ENCODE data around the gene BRD8. TPM values are rescaled to one million over a fixed set of nuclear protein-coding genes. Genes with fewer than 3 reads are reported as not detected.
A peak's percentile ranks its signal among the peaks of the same experiment; 100 is the strongest.

BRD8 gene
- total and polyA plus RNA-seq, 2 donors (not counting 1 experiment from before 2014, with no cell fraction given) = 22.9 to 98.9 TPM

GRCh38 chr5:138102454-138103318 is 75.7 kb downstream of the BRD8 start:
- Histone ChIP-seq H3K4me3 (ENCODE audit: control extremely low read depth in 1 of 5, extremely low read depth in 1 of 5, insufficient read depth in 1 of 5, low read depth in 2 of 5, low read length in 4 of 5) (no peak overlapping the region), H3K27me3 (replicated peaks in 1 of 4; ENCODE audit: control extremely low read depth in 1 of 4, control insufficient read depth in 3 of 4, insufficient read depth in 4 of 4, low read length in 3 of 4) (no peaks in the 10 kb centered on the region), H3K27ac (ENCODE audit: low read length in 2 of 2) (peak overlapping the region in 1 of 2 donors; percentile 32), H3K4me2 (replicated peaks; ENCODE audit: low read depth, low read length, poor library complexity, severe bottlenecking) (peak overlapping the region; percentile 52), H3K9me3 (ENCODE audit: control extremely low read depth in 1 of 3, control insufficient read depth in 2 of 3, insufficient read depth in 1 of 3, low read length in 2 of 3) (no peaks in the 10 kb centered on the region), H3K79me2 (ENCODE audit: control insufficient read depth, insufficient read depth, low read length) (no peaks in the 10 kb centered on the region), H2AFZ (ENCODE audit: insufficient read depth, low read depth, low read length, poor library complexity, severe bottlenecking) (peak overlapping the region; percentile 4), H3K9ac (ENCODE audit: low read length) (no peak overlapping the region), H3K36me3 (replicated peaks in 1 of 2; ENCODE audit: control extremely low read depth in 1 of 2, control insufficient read depth in 1 of 2, extremely low read depth in 1 of 2, insufficient read depth in 2 of 2, low read length in 1 of 2) (no peaks in the 10 kb centered on the region), H3K4me1 (ENCODE audit: control insufficient read depth in 2 of 2, insufficient read depth in 2 of 2, low read length in 2 of 2) (peaks cover 13 to 16% of the 10 kb centered on the region in 2 donors), H4K20me1 (ENCODE audit: control insufficient read depth, insufficient read depth, low read length, poor library complexity, severe bottlenecking) (no peaks in the 10 kb centered on the region)
- DNase-seq (peak; percentile 69), ATAC-seq (ENCODE audit: low read depth) (peak; percentile 95)
- Mint-ChIP-seq H3K4me1 (peaks cover 24% of the 10 kb centered on the region), H3K27ac (peak overlapping the region; percentile 70), H3K27me3 (peaks cover 13% of the 10 kb centered on the region), H3K9me3 (ENCODE audit: insufficient read depth) (no peaks in the 10 kb centered on the region), H3K4me3 (peak overlapping the region; percentile 65)
- ChIA-PET POLR2A (no interaction called here), CTCF (interaction anchor here (0.6 to 2.5 kb wide), 8 partner anchors 21 to 324 kb away, joined by 3 to 17 read pairs (median 4); partner anchors contain the start of gene KDM3B)
- TF ChIP-seq CTCF (IDR thresholded peaks at IDR 0.05) (no peak), EZH2 (IDR thresholded peaks at IDR 0.05; ENCODE audit: borderline replicate concordance, insufficient read depth, low read depth, low read length, poor library complexity, severe bottlenecking) (no peak)
- 50% methylated on average over 2 of the region's 7 CpGs for WGBS (ENCODE audit: insufficient coverage)
- intact Hi-C loops (cut with micrococcal nuclease) = loop anchor here (2.0 kb wide), 1 partner anchor 20 kb away; no protein-coding TSS in a partner anchor

All from B cell (primary cell).